ENCODE data around the gene ZNF70. TPM values are rescaled to one million over a fixed set of nuclear protein-coding genes. Genes with fewer than 3 reads are reported as not detected.

Gene ZNF70
- total RNA-seq, 1 experiment from 2014 or later, result 6.5 TPM

DNA sequence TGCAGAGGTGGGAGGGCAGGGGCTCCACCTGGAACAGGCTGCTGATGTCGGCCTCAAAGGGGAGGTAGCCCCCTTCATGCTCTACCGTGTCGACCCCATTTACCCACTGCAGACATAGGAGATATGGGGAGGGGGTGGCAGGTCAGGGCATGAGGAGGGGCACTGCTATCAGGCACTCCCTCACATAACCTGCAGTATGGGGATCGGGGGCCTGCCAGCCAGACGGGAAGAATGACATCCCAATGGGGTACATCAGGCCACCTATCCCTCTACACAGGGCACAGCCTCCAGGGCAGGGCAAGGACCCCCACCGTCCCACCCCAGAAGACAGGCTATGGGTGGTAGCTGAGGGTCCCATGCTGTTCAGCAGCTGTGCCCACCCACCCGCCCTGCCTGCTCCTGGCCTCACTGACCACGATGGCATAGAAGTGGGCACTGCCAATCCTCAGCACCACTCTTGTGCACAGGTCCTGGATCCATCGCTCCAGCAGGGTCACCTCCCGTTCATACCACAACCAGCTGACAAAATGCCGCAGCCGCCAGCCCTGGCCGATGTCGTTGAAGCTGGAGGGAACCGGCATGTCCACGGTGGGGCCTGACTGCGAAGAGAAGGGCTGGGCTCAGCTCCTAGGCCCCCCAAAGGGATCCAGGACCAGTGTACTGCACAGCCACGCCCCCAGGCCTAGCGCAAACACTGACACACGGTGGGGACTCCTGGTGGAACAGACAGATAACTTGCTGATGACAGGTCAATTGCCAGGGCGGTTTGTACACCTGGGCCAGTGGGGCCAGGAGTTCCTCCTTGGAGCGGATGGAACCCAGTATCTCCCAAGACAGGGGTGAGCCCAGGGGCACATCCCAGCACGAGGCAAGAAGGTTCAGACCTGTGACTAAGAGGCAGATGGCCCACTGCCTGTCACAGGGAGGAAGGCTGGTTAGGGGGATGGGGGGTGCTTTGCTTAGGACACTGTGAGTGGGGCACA, 36.0 kb downstream of the ZNF70 start:
- H3K4me1 Mint-ChIP-seq (ENCODE audit: low read depth, unreplicated experiment), result peaks cover 12% of the 10 kb centered on the region
- BruUV-seq (replicated peaks), result no TSS peak
- DNase-seq, result no peak
- H3K9me3 Mint-ChIP-seq (ENCODE audit: low read depth, unreplicated experiment), result no peaks in the 10 kb centered on the region
- peaks cover 37% of the 10 kb centered on the region for H3K36me3 Mint-ChIP-seq (ENCODE audit: insufficient read depth, unreplicated experiment)
- TF ChIP-seq, protein P1, sequence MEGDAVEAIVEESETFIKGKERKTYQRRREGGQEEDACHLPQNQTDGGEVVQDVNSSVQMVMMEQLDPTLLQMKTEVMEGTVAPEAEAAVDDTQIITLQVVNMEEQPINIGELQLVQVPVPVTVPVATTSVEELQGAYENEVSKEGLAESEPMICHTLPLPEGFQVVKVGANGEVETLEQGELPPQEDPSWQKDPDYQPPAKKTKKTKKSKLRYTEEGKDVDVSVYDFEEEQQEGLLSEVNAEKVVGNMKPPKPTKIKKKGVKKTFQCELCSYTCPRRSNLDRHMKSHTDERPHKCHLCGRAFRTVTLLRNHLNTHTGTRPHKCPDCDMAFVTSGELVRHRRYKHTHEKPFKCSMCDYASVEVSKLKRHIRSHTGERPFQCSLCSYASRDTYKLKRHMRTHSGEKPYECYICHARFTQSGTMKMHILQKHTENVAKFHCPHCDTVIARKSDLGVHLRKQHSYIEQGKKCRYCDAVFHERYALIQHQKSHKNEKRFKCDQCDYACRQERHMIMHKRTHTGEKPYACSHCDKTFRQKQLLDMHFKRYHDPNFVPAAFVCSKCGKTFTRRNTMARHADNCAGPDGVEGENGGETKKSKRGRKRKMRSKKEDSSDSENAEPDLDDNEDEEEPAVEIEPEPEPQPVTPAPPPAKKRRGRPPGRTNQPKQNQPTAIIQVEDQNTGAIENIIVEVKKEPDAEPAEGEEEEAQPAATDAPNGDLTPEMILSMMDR (IDR thresholded peaks at IDR 0.05; ENCODE audit: unreplicated experiment), result no peak
- no peaks in the 10 kb centered on the region for H3K27me3 Mint-ChIP-seq (ENCODE audit: unreplicated experiment)
- intact Hi-C loops (cut with micrococcal nuclease; ENCODE audit: unreplicated experiment), result no loop called here
- peak overlapping the region; percentile 79 for H3K4me3 Mint-ChIP-seq (ENCODE audit: low read depth, unreplicated experiment)
- H3K27ac Mint-ChIP-seq (ENCODE audit: unreplicated experiment), result no peak overlapping the region
- CTCF ChIA-PET, result no interaction called here

DNA sequence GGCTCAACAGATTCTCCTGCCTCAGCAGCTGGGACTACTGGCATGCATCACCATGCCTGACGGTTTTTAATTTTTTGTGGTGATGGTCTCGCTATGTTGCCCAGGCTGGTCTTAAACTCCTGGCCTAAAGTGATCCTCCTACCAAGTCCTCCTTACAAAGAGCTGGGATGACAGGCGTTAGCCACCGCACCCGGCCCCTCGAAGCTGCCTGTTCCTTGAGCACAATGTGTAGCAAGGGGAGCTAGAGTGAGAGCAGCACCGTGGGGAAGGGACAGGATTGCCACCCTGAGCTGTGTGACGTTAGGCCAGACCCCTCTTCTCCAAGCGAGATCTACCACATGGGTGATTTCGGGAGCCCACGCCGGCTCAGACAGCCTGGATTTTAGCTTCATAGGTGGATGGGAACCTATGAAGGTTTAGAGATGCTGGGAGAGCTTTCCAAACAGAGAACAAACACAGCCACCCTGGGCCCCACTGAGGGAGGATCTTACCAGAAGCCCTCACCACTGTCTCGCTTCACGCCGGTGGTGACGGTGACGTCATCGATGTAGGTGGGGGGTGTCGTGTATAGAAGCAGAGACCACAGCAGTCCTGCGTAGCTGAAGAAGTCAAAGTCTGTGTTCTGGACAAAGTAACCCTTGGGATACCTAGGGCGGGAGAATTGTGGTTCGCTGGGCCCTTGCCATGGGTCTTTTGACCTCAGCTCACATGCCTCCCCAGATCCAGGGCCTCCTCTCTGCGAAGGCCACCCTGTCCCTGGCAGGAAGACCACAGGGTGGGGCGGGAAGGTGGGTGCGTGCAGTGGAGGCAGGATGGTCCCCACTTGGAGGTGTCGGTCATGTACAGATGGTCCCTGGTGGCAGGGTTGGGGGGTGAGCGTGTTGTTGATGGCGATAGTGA, 37.0 kb downstream of the ZNF70 start:
- no peak overlapping the region for H3K4me3 Mint-ChIP-seq (ENCODE audit: low read depth, unreplicated experiment)
- DNase-seq, result no peak
- H3K36me3 Mint-ChIP-seq (ENCODE audit: insufficient read depth, unreplicated experiment), result peaks cover 39% of the 10 kb centered on the region
- BruUV-seq (replicated peaks), result no TSS peak
- CTCF ChIA-PET, result no interaction called here
- H3K27me3 Mint-ChIP-seq (ENCODE audit: unreplicated experiment), result no peaks in the 10 kb centered on the region
- H3K9me3 Mint-ChIP-seq (ENCODE audit: low read depth, unreplicated experiment), result no peaks in the 10 kb centered on the region
- H3K27ac Mint-ChIP-seq (ENCODE audit: unreplicated experiment), result no peak overlapping the region
- intact Hi-C loops (cut with micrococcal nuclease; ENCODE audit: unreplicated experiment), result no loop called here
- H3K4me1 Mint-ChIP-seq (ENCODE audit: low read depth, unreplicated experiment), result peaks cover 12% of the 10 kb centered on the region
- TF ChIP-seq, protein P1 (IDR thresholded peaks at IDR 0.05; ENCODE audit: unreplicated experiment), result no peak

DNA sequence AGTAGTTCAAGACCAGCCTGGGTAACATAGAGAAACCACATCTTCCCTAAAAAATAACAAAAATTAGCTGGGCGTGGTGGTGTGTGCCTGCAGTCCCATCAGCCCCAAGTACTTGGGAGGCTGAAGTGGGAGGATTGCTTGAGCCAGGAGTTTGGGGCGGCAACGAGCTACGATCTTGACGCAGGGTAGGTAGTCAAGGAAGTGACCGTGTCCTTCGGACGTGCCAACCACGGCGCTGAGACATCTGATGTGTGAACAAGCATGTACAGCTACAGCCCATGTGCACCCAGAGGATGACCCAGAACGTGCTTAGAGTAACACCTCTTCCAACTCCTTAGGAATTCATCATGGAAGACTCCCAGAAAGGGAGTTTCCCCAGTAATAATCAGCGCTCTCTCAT, 38.7 kb downstream of the ZNF70 start:
- no peak overlapping the region for H3K27ac Mint-ChIP-seq (ENCODE audit: unreplicated experiment)
- no TSS peak for BruUV-seq (replicated peaks)
- CTCF ChIA-PET, result no interaction called here
- intact Hi-C loops (cut with micrococcal nuclease; ENCODE audit: unreplicated experiment), result no loop called here
- no peak for DNase-seq
- H3K36me3 Mint-ChIP-seq (ENCODE audit: insufficient read depth, unreplicated experiment), result peaks cover 44% of the 10 kb centered on the region
- no peak overlapping the region for H3K4me3 Mint-ChIP-seq (ENCODE audit: low read depth, unreplicated experiment)
- H3K4me1 Mint-ChIP-seq (ENCODE audit: low read depth, unreplicated experiment), result no peaks in the 10 kb centered on the region
- TF ChIP-seq, protein P1 (IDR thresholded peaks at IDR 0.05; ENCODE audit: unreplicated experiment), result no peak
- H3K9me3 Mint-ChIP-seq (ENCODE audit: low read depth, unreplicated experiment), result no peaks in the 10 kb centered on the region
- H3K27me3 Mint-ChIP-seq (ENCODE audit: unreplicated experiment), result no peaks in the 10 kb centered on the region

DNA sequence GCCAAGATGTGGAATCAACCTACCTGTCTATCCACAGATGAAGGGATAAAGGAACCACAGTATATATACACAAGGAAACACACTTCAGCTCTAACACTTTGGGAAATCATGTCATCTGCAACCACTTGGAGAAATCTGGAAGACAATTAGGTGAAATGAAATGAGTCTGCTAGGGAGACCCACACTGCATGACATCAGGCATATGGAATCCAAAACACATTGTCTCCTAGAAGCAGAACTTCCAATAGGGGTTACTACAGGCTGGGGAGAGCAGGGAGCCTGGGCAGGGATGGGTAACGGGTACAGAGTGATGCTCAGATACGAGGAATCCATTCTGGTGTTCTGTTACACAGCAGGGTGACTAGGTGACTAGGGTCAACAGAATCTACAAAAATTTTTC, 41.8 kb downstream of the ZNF70 start:
- no peaks in the 10 kb centered on the region for H3K27me3 Mint-ChIP-seq (ENCODE audit: unreplicated experiment)
- CTCF ChIA-PET, result no interaction called here
- H3K27ac Mint-ChIP-seq (ENCODE audit: unreplicated experiment), result no peak overlapping the region
- no peak for DNase-seq
- H3K4me1 Mint-ChIP-seq (ENCODE audit: low read depth, unreplicated experiment), result no peaks in the 10 kb centered on the region
- no peaks in the 10 kb centered on the region for H3K9me3 Mint-ChIP-seq (ENCODE audit: low read depth, unreplicated experiment)
- TF ChIP-seq, protein P1 (IDR thresholded peaks at IDR 0.05; ENCODE audit: unreplicated experiment), result no peak
- intact Hi-C loops (cut with micrococcal nuclease; ENCODE audit: unreplicated experiment), result no loop called here
- BruUV-seq (replicated peaks), result no TSS peak
- H3K36me3 Mint-ChIP-seq (ENCODE audit: insufficient read depth, unreplicated experiment), result peaks cover 57% of the 10 kb centered on the region
- H3K4me3 Mint-ChIP-seq (ENCODE audit: low read depth, unreplicated experiment), result no peak overlapping the region
